H1 (cell line): Measurements from ENCODE around the gene IWS1. TPM values are rescaled to one million over a fixed set of nuclear protein-coding genes. Genes with fewer than 3 reads are reported as not detected.

Experiments used
- CTCF ChIA-PET: fragments of 300-600 bp; sonication (Branson Sonifier 250); formaldehyde crosslinking; loops from one replicate; lab custom pipeline; 2021; ENCODE audit not compliant: partially characterized antibody; lab: Charles Lee
- POLR2A ChIA-PET: fragments of 300-600 bp; sonication (Branson Sonifier 250); formaldehyde crosslinking; loops from one replicate; lab custom pipeline; 2021; ENCODE audit warnings: inconsistent platforms; ENCODE audit not compliant: partially characterized antibody; lab: Charles Lee
- DNase-seq, 2 experiments: peaks; one replicate each; pipeline versions ENCODE4 v3.0.0 to v3.0.0-alpha.2; 2010 to 2022; ENCODE audit warnings: low spot score in 2 of 2, low read depth in 1 of 2, mixed read lengths in 1 of 2
- FAIRE-seq: peaks from 2 replicates; lab custom pipeline; 2011; peaks lifted over from hg19 to GRCh38; lab: Jason Lieb, UNC
- H2AFZ ChIP-seq: 2 replicates; pipeline ENCODE4 v1.8.1; 2012; ENCODE audit warnings: low read length, inconsistent platforms
- H2AK5ac ChIP-seq: 2 replicates; pipeline ENCODE4 v1.6.1; 2013; ENCODE audit warnings: low read depth, low read length
- H2BK120ac ChIP-seq: replicated peaks from 2 replicates; pipeline ENCODE3; 2013; ENCODE audit warnings: low read depth, low read length, inconsistent platforms
- H2BK12ac ChIP-seq: 2 replicates; pipeline ENCODE4 v1.6.1; 2013; ENCODE audit warnings: low read depth, low read length
- H2BK15ac ChIP-seq: 2 replicates; pipeline ENCODE4 v1.6.1; 2013; ENCODE audit warnings: low read length
- H2BK20ac ChIP-seq: 2 replicates; pipeline ENCODE4 v1.6.1; 2013; ENCODE audit warnings: low read length
- H2BK5ac ChIP-seq: 2 replicates; pipeline ENCODE4 v1.6.1; 2013; ENCODE audit warnings: low read depth, low read length
- H3K14ac ChIP-seq: 2 replicates; pipeline ENCODE4 v1.6.1; 2013; ENCODE audit warnings: inconsistent platforms; ENCODE audit not compliant: insufficient read length
- H3K18ac ChIP-seq: 2 replicates; pipeline ENCODE4 v1.6.1; 2013; ENCODE audit warnings: low read length; ENCODE audit errors: extremely low read depth
- H3K23ac ChIP-seq: 2 replicates; pipeline ENCODE4 v1.6.1; 2013; ENCODE audit warnings: inconsistent platforms; ENCODE audit not compliant: insufficient read length
- H3K23me2 ChIP-seq: 2 replicates; pipeline ENCODE4 v1.6.1; 2013; ENCODE audit warnings: low read depth, low read length
- H3K27ac ChIP-seq: 2 replicates; pipeline ENCODE4 v1.6.1; 2011; ENCODE audit warnings: low read depth, low read length, inconsistent platforms
- H3K27me3 ChIP-seq, 4 experiments: replicated peaks in 1 of 4; 1 replicate in 1 of 4; 2 replicates in 3 of 4; pipeline versions ENCODE4 v1.6.1 to v1.8.1; 2011 to 2013; ENCODE audit warnings: low read length in 3 of 4, mild to moderate bottlenecking in 3 of 4, inconsistent platforms in 2 of 4, mixed read lengths in 2 of 4, moderate library complexity in 1 of 4; ENCODE audit not compliant: control insufficient read depth in 3 of 4, insufficient read depth in 3 of 4; ENCODE audit errors: extremely low read depth in 1 of 4
- H3K36me3 ChIP-seq, 4 experiments: 2 replicates each; pipeline versions ENCODE4 v1.6.1 to v1.8.1; 2011 to 2013; ENCODE audit warnings: mild to moderate bottlenecking in 4 of 4, low read length in 3 of 4, moderate library complexity in 2 of 4, control low read depth in 1 of 4, inconsistent platforms in 1 of 4; ENCODE audit not compliant: insufficient read depth in 4 of 4, control insufficient read depth in 2 of 4
- H3K4ac ChIP-seq: replicated peaks from 2 replicates; pipeline ENCODE3; 2013; ENCODE audit warnings: low read length, low read depth, mixed read lengths, inconsistent platforms; ENCODE audit not compliant: insufficient read length
- H3K4me1 ChIP-seq, 4 experiments: replicated peaks in 1 of 4; 1 replicate in 1 of 4; 2 replicates in 3 of 4; pipeline versions ENCODE4 v1.6.1 to v1.8.1; 2011 to 2013; ENCODE audit warnings: low read length in 3 of 4, inconsistent platforms in 2 of 4, mixed read lengths in 1 of 4; ENCODE audit not compliant: insufficient read depth in 4 of 4, control insufficient read depth in 3 of 4
- H3K4me2 ChIP-seq, 2 experiments: 2 replicates each; pipeline versions ENCODE4 v1.6.1 to v1.8.1; 2011 to 2013; ENCODE audit warnings: low read depth in 2 of 2, low read length in 2 of 2, control low read depth in 1 of 2, inconsistent platforms in 1 of 2, mild to moderate bottlenecking in 1 of 2; ENCODE audit not compliant: insufficient read depth in 1 of 2
- H3K4me3 ChIP-seq, 4 experiments: fragments of 200-600, 300-600 bp in 1 of 4; sonication (generic), shearing (Covaris generic), sonication (Bioruptor Twin) in 1 of 4; 2 replicates each; pipeline versions ENCODE4 v1.5.1 to v1.8.1; 2011 to 2016; ENCODE audit warnings: low read length in 4 of 4, low read depth in 3 of 4, control low read depth in 2 of 4, inconsistent platforms in 2 of 4, mild to moderate bottlenecking in 2 of 4, mixed read lengths in 1 of 4, moderate library complexity in 1 of 4; ENCODE audit not compliant: insufficient read depth in 2 of 4; ENCODE audit errors: extremely low read depth in 1 of 4
- H3K56ac ChIP-seq: replicated peaks from 2 replicates; pipeline ENCODE3; 2013; ENCODE audit warnings: low read depth, mild to moderate bottlenecking, mixed read lengths, low read length, inconsistent platforms; ENCODE audit not compliant: insufficient read length
- H3K79me1 ChIP-seq: 2 replicates; pipeline ENCODE4 v1.6.1; 2013; ENCODE audit warnings: low read depth, low read length, control low read depth
- H3K79me2 ChIP-seq, 2 experiments: 2 replicates each; pipeline versions ENCODE4 v1.6.1 to v1.8.1; 2012 to 2013; ENCODE audit warnings: low read length in 2 of 2, mild to moderate bottlenecking in 2 of 2, inconsistent platforms in 1 of 2; ENCODE audit not compliant: insufficient read depth in 2 of 2, control insufficient read depth in 1 of 2
- H3K9ac ChIP-seq, 4 experiments: replicated peaks in 1 of 4; 1 replicate in 1 of 4; 2 replicates in 3 of 4; pipeline versions ENCODE4 v1.6.1 to v1.8.1; 2011 to 2013; ENCODE audit warnings: low read depth in 3 of 4, low read length in 3 of 4, control low read depth in 2 of 4, mild to moderate bottlenecking in 2 of 4, moderate library complexity in 2 of 4, inconsistent platforms in 1 of 4; ENCODE audit errors: extremely low read depth in 1 of 4
- H3K9me3 ChIP-seq, 2 experiments: 2 replicates each; pipeline versions ENCODE4 v1.6.1 to v1.8.1; 2012 to 2013; ENCODE audit warnings: mild to moderate bottlenecking in 2 of 2, moderate library complexity in 2 of 2, control low read depth in 1 of 2, inconsistent platforms in 1 of 2, low read depth in 1 of 2, low read length in 1 of 2, mixed read lengths in 1 of 2; ENCODE audit not compliant: insufficient read depth in 2 of 2
- H4K20me1 ChIP-seq, 2 experiments: replicated peaks in 1 of 2; 2 replicates each; pipeline versions ENCODE3 to v1.8.1; 2011 to 2013; ENCODE audit warnings: inconsistent platforms in 2 of 2, low read length in 2 of 2, mild to moderate bottlenecking in 1 of 2; ENCODE audit not compliant: insufficient read depth in 2 of 2, control insufficient read depth in 1 of 2
- H4K5ac ChIP-seq: 2 replicates; pipeline ENCODE4 v1.6.1; 2013; ENCODE audit warnings: low read length, low read depth, mixed read lengths, inconsistent platforms; ENCODE audit not compliant: insufficient read length
- H4K8ac ChIP-seq: 2 replicates; pipeline ENCODE4 v1.8.0; 2013; ENCODE audit warnings: mild to moderate bottlenecking, moderate library complexity, low read length, inconsistent platforms; ENCODE audit not compliant: insufficient read depth; ENCODE audit errors: extremely low read depth
- H4K91ac ChIP-seq: replicated peaks from 2 replicates; pipeline ENCODE3; 2013; ENCODE audit warnings: low read length, mixed read lengths, inconsistent platforms; ENCODE audit not compliant: insufficient read length
- CHD1 ChIP-seq: IDR thresholded peaks from 2 replicates; pipeline ENCODE4 v1.6.1; 2012; ENCODE audit warnings: low read depth, low read length, improper control_type of control experiment
- CTCF ChIP-seq, 3 experiments: IDR thresholded peaks; 1 replicate in 2 of 3; 2 replicates in 1 of 3; pipeline versions ENCODE4 v1.5.1 to v1.6.1; 2011; ENCODE audit warnings: low read length in 3 of 3, mild to moderate bottlenecking in 3 of 3, inconsistent platforms in 2 of 3, low read depth in 1 of 3, moderate library complexity in 1 of 3; ENCODE audit not compliant: insufficient read depth in 1 of 3; ENCODE audit errors: control extremely low read depth in 1 of 3
- E2F6 ChIP-seq: IDR thresholded peaks from 2 replicates; pipeline ENCODE4 v1.6.1; 2012; ENCODE audit warnings: inconsistent platforms
- EP300 ChIP-seq, 2 experiments: IDR thresholded peaks; 1 replicate in 1 of 2; 2 replicates in 1 of 2; pipeline ENCODE4 v1.6.1; 2011 to 2012; ENCODE audit warnings: low read depth in 2 of 2, low read length in 2 of 2, mild to moderate bottlenecking in 2 of 2, borderline replicate concordance in 1 of 2, inconsistent platforms in 1 of 2, moderate library complexity in 1 of 2
- KDM5A ChIP-seq: fragments of 200-600 bp; IDR thresholded peaks from 2 replicates; pipeline ENCODE4 v1.7.1; 2012; ENCODE audit warnings: mild to moderate bottlenecking, low read length, inconsistent platforms, mixed read lengths
- POLR2A ChIP-seq, 2 experiments: IDR thresholded peaks; 1 replicate in 1 of 2; 2 replicates in 1 of 2; pipeline ENCODE4 v1.6.1; 2011; ENCODE audit warnings: low read depth in 2 of 2, low read length in 2 of 2, mild to moderate bottlenecking in 2 of 2; ENCODE audit errors: control extremely low read depth in 1 of 2
- POU5F1 ChIP-seq: IDR thresholded peaks from 2 replicates; pipeline ENCODE4 v1.6.1; 2011; ENCODE audit warnings: low read depth, mild to moderate bottlenecking, low read length, moderate library complexity
- RFX5 ChIP-seq: IDR thresholded peaks from 2 replicates; pipeline ENCODE4 v1.6.1; 2011; ENCODE audit warnings: low read depth, low read length, improper control_type of control experiment, borderline replicate concordance
- SIX5 ChIP-seq: IDR thresholded peaks from 2 replicates; pipeline ENCODE4 v1.6.1; 2011; ENCODE audit warnings: mild to moderate bottlenecking, low read depth, low read length
- SP2 ChIP-seq: IDR thresholded peaks from 2 replicates; pipeline ENCODE4 v1.6.1; 2012; ENCODE audit warnings: mild to moderate bottlenecking, low read length, inconsistent platforms
- SUZ12 ChIP-seq: fragments of 200-600 bp; sonication (generic); IDR thresholded peaks from 2 replicates; pipeline ENCODE4 v1.6.1; 2012; ENCODE audit warnings: mild to moderate bottlenecking, inconsistent platforms, low read length, moderate library complexity, mixed read lengths
- TCF12 ChIP-seq: IDR thresholded peaks from 2 replicates; pipeline ENCODE4 v1.6.1; 2011; ENCODE audit warnings: low read depth, mild to moderate bottlenecking, low read length
- WGBS, 2 experiments: shearing (Covaris generic) in 1 of 2; methylation state at CpG; one replicate each; pipeline versions ENCODE4 v1.1.6 to v1.1.7; 2013 to 2015; ENCODE audit warnings: low lambda C conversion rate in 2 of 2, mixed read lengths in 2 of 2, inconsistent platforms in 1 of 2, low coverage in 1 of 2, missing lambda C conversion rate in 1 of 2; ENCODE audit not compliant: insufficient replicate concordance in 2 of 2, insufficient coverage in 1 of 2, insufficient read length in 1 of 2; ENCODE audit errors: extremely low coverage in 1 of 2, missing lambda C conversion rate in 1 of 2; 5-methylcytosine and 5-hydroxymethylcytosine counted together
- polyA plus RNA-seq, 7 experiments: library from polyadenylated mRNA; depleted of rRNA in 3 of 7; stranded (reverse) in 5 of 7; unstranded in 2 of 7; fragments of >200 nt in 5 of 7; fragments of 200-250 nt in 2 of 7; gene quantifications; 1 replicate in 5 of 7; 2 replicates in 1 of 7; 4 replicates in 1 of 7; pipeline versions ENCODE4 v1.2.1 to v1.2.3, GENCODE V29; 2011 to 2013; ENCODE audit warnings: missing spikeins in 2 of 7, mixed read lengths in 2 of 7
- total RNA-seq: library from RNA; stranded (reverse); fragmentation: NEBNext Ultra II Directional; extraction: Animal tissue kit (Norgen Biotek cat#: 25700); gene quantifications from 2 replicates; pipeline ENCODE4 v1.2.1, GENCODE V29; 2021

Gene IWS1
- total and polyA plus RNA-seq, 2 of the 8 experiments (the other 6 are each of a cell fraction or from before 2014, with no cell fraction given): 18.4 to 64.8 TPM

DNA sequence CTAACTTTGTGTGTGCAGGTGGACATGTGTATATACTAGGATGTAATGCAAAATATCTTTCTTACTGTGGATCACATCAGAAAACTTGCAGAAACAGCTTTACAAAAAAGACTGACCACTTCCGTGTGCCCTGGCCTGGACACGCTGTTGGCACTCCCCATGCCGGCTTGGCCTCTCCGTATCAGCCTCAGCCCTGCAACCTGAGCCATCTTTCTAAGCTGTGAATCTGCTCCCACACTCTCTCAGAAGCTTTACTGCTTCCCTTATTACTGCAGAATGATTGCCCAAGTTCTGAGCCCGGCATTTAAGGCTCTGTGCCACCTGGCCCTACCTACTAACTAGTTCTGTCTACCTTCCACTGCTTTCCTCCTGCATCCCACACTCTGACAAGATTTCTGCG is 47.0 kb upstream of the IWS1 start:
- Histone ChIP-seq H4K91ac (no peak overlapping the region), H3K27ac (no peak overlapping the region), H2BK5ac (no peak overlapping the region), H3K27me3 (no peaks in the 10 kb centered on the region; a peak in 1 of 7 replicates), H3K36me3 (no peaks in the 10 kb centered on the region), H2AK5ac (no peak overlapping the region), H4K5ac (no peak overlapping the region), H3K18ac (no peak overlapping the region), H3K23ac (no peak overlapping the region), H3K9ac (no peak overlapping the region), H3K14ac (no peak overlapping the region), H3K4ac (no peak overlapping the region), H4K20me1 (no peaks in the 10 kb centered on the region), H3K56ac (no peak overlapping the region), H3K4me2 (no peak overlapping the region), H3K4me3 (no peak overlapping the region), H3K79me1 (no peaks in the 10 kb centered on the region), H3K79me2 (no peaks in the 10 kb centered on the region), H3K23me2 (no peaks in the 10 kb centered on the region), H2BK20ac (no peak overlapping the region), H2BK15ac (no peak overlapping the region), H2BK120ac (no peak overlapping the region), H3K4me1 (peaks cover 0 to 3% (median 0%) of the 10 kb centered on the region in 4 experiments; a peak in 2 of 7 replicates), H2AFZ (no peak overlapping the region), H4K8ac (no peak overlapping the region), H2BK12ac (no peak overlapping the region), H3K9me3 (no peaks in the 10 kb centered on the region)
- no peak for FAIRE-seq
- CTCF ChIA-PET: no interaction called here
- 94% methylated on average over 5 of the region's 6 CpGs; no CpG with 5 or more reads in 1 of the 2 experiments for WGBS, 2 experiments
- POLR2A ChIA-PET: no interaction called here
- peak in 1 of 2 experiments; percentile 26 for DNase-seq
- no peak for TF ChIP-seq RFX5
- TF ChIP-seq SIX5: no peak
- no peak for TF ChIP-seq SP2
- TF ChIP-seq POLR2A (IDR thresholded peaks at IDR 0.05; ENCODE audit: control extremely low read depth in 1 of 2, low read depth in 2 of 2, low read length in 2 of 2): no peak
- TF ChIP-seq E2F6: no peak
- TF ChIP-seq POU5F1: no peak
- TF ChIP-seq KDM5A: no peak
- TF ChIP-seq EP300 (IDR thresholded peaks at IDR 0.05; ENCODE audit: borderline replicate concordance in 1 of 2, low read depth in 2 of 2, low read length in 2 of 2): no peak
- no peak for TF ChIP-seq CHD1
- TF ChIP-seq CTCF (IDR thresholded peaks at IDR 0.05; ENCODE audit: control extremely low read depth in 1 of 3, insufficient read depth in 1 of 3, low read depth in 1 of 3, low read length in 3 of 3): no peak
- no peak for TF ChIP-seq SUZ12
- no peak for TF ChIP-seq TCF12
